DOHH2 (cell line): Measurements from ENCODE around the gene CCDC152.

ENCODE experiments used
- H3F3A ChIP-seq: fragments of 200-600 bp; sonication (generic), shearing (Covaris generic); 2 replicates; pipeline ENCODE4 v1.6.0; 2016; ENCODE audit warnings: antibody characterized with exemption, mild to moderate bottlenecking; ENCODE audit not compliant: control insufficient read depth, insufficient read depth
- H3K27ac ChIP-seq: fragments of 200-600 bp; sonication (generic); 2 replicates; pipeline ENCODE4 v1.5.1; 2014; ENCODE audit warnings: low read depth, mild to moderate bottlenecking, low read length, moderate library complexity
- H3K27me3 ChIP-seq: fragments of 200-600 bp; sonication (generic); 2 replicates; pipeline ENCODE4 v1.6.1; 2014; ENCODE audit warnings: mild to moderate bottlenecking, low read length, mixed read lengths; ENCODE audit not compliant: control insufficient read depth
- H3K36me3 ChIP-seq: fragments of 200-600 bp; sonication (generic); 2 replicates; pipeline ENCODE4 v1.6.1; 2014; ENCODE audit warnings: mild to moderate bottlenecking, low read length, moderate library complexity, mixed read lengths; ENCODE audit not compliant: control insufficient read depth
- H3K4me1 ChIP-seq: fragments of 200-600 bp; sonication (generic); 2 replicates; pipeline ENCODE4 v1.6.1; 2014; ENCODE audit warnings: mild to moderate bottlenecking, low read length, mixed read lengths; ENCODE audit not compliant: control insufficient read depth
- H3K4me2 ChIP-seq: fragments of 200-600 bp; sonication (generic); 2 replicates; pipeline ENCODE4 v1.6.0; 2014; ENCODE audit warnings: mild to moderate bottlenecking, low read length, moderate library complexity
- H3K4me3 ChIP-seq: fragments of 200-600 bp; sonication (generic); 2 replicates; pipeline ENCODE4 v1.5.1; 2014; ENCODE audit warnings: mild to moderate bottlenecking, low read length, mixed read lengths
- H3K79me2 ChIP-seq: fragments of 200-600 bp; sonication (generic); 2 replicates; pipeline ENCODE4 v1.6.1; 2014; ENCODE audit warnings: mild to moderate bottlenecking, low read length, mixed read lengths; ENCODE audit not compliant: control insufficient read depth
- H3K9me2 ChIP-seq: fragments of 200-600 bp; sonication (generic); replicated peaks from 2 replicates; pipeline ENCODE4 v1.6.1; 2014; ENCODE audit warnings: mild to moderate bottlenecking, low read length, mixed read lengths; ENCODE audit not compliant: control insufficient read depth
- H3K9me3 ChIP-seq: fragments of 200-600 bp; sonication (generic); 2 replicates; pipeline ENCODE4 v1.6.1; 2014; ENCODE audit warnings: antibody characterized with exemption, low read length, mixed read lengths; ENCODE audit not compliant: control insufficient read depth, insufficient read depth
- H4K20me1 ChIP-seq: fragments of 200-600 bp; sonication (generic); 2 replicates; pipeline ENCODE4 v1.6.0; 2014; ENCODE audit warnings: low read depth, mild to moderate bottlenecking, antibody characterized with exemption, low read length, moderate library complexity; ENCODE audit not compliant: control insufficient read depth, insufficient read depth
- EZH2phosphoT487 ChIP-seq: fragments of 200-600 bp; sonication (generic); IDR thresholded peaks from 2 replicates; pipeline ENCODE4 v1.6.1; 2017; ENCODE audit warnings: borderline replicate concordance, mild to moderate bottlenecking, antibody characterized with exemption, low read length, moderate library complexity, mixed read lengths
- TF ChIP-seq, protein P1 (sequence below): fragments of 200-600 bp; sonication (generic); IDR thresholded peaks from one replicate; pipeline ENCODE4 v1.5.1; 2014; ENCODE audit warnings: antibody characterized with exemption, mild to moderate bottlenecking, low read depth, low read length; ENCODE audit not compliant: poor library complexity, severe bottlenecking

CCDC152 gene

DNA sequence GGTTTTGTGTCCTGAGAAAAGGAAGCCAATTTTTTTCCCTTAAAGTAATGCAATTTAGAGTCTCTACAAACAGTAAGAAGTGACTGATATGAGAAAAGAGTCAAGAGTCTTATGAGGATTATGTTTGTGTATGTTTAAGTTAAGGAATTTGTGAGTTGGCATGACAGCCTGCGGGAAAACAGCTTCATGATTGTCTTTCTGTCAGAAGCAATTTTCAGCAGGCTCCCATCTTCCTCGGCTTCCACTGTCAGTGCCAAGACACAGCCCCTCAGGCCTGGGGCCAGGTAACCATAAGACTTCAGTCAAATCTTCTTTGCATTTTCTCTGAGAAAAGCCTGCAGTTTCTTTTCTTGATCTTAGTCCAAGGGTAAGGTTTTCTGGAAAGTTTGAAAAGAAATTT lies 72.1 kb downstream of the CCDC152 start:
- no peaks in the 10 kb centered on the region for H3K9me2 ChIP-seq
- TF ChIP-seq EZH2phosphoT487, result no peak
- TF ChIP-seq, protein P1, sequence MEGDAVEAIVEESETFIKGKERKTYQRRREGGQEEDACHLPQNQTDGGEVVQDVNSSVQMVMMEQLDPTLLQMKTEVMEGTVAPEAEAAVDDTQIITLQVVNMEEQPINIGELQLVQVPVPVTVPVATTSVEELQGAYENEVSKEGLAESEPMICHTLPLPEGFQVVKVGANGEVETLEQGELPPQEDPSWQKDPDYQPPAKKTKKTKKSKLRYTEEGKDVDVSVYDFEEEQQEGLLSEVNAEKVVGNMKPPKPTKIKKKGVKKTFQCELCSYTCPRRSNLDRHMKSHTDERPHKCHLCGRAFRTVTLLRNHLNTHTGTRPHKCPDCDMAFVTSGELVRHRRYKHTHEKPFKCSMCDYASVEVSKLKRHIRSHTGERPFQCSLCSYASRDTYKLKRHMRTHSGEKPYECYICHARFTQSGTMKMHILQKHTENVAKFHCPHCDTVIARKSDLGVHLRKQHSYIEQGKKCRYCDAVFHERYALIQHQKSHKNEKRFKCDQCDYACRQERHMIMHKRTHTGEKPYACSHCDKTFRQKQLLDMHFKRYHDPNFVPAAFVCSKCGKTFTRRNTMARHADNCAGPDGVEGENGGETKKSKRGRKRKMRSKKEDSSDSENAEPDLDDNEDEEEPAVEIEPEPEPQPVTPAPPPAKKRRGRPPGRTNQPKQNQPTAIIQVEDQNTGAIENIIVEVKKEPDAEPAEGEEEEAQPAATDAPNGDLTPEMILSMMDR, result no peak
- no peaks in the 10 kb centered on the region for H3K79me2 ChIP-seq
- H3K27me3 ChIP-seq, result no peaks in the 10 kb centered on the region
- H3K27ac ChIP-seq, result no peak overlapping the region
- no peaks in the 10 kb centered on the region for H3F3A ChIP-seq
- H3K4me3 ChIP-seq, result no peak overlapping the region
- no peaks in the 10 kb centered on the region for H4K20me1 ChIP-seq
- H3K9me3 ChIP-seq, result no peaks in the 10 kb centered on the region
- H3K4me2 ChIP-seq, result no peak overlapping the region
- H3K4me1 ChIP-seq, result no peaks in the 10 kb centered on the region
- no peaks in the 10 kb centered on the region for H3K36me3 ChIP-seq

DNA sequence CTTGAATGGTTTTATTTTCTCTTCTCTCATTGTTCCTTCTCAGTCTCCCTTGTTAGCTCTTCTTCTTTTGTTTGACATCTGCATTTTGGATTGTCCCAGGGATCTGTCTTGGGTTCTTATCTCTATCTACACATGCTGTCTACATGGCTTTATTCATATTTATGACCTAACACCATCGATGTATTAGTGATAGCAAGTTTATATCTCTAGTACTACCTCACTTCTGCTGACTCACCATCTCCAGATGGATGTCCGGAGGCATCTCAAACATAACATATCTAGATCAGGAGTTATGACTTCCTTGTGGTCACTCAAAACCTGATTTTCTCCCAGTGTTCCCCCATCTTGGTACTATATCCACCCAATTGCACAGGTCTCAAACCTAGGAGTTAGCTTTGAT lies 74.3 kb downstream of the CCDC152 start:
- Histone ChIP-seq H3K4me1 (no peaks in the 10 kb centered on the region), H3K4me2 (no peak overlapping the region), H3K79me2 (no peaks in the 10 kb centered on the region), H3K4me3 (no peak overlapping the region), H3K9me2 (no peaks in the 10 kb centered on the region), H3K27ac (no peak overlapping the region), H4K20me1 (no peaks in the 10 kb centered on the region), H3K9me3 (no peaks in the 10 kb centered on the region), H3K27me3 (no peaks in the 10 kb centered on the region), H3F3A (no peaks in the 10 kb centered on the region), H3K36me3 (no peaks in the 10 kb centered on the region)
- TF ChIP-seq, protein P1, result no peak
- TF ChIP-seq EZH2phosphoT487, result no peak

DNA sequence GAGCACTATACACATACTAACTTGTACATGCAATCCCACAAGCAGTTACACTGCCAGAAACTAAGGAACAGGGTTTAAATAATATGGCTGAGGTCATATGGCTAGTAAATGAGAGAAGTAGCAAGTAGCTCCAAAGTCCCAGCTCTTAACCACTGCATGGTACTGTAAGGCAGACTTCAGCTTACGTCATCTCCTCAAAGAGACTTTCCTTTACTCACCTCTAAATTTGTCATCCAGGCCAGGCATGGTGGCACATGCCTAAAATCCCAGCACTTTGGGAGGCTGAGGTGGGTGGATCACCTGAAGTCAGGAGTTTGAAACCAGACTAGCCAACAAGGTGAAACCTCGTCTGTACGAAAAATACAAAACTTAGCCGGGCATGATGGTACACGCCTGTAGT lies 75.4 kb downstream of the CCDC152 start:
- no peak overlapping the region for H3K4me2 ChIP-seq
- H3K27me3 ChIP-seq, result no peaks in the 10 kb centered on the region
- H3K4me1 ChIP-seq, result no peaks in the 10 kb centered on the region
- H3K9me2 ChIP-seq, result no peaks in the 10 kb centered on the region
- no peak overlapping the region for H3K27ac ChIP-seq
- no peaks in the 10 kb centered on the region for H3K79me2 ChIP-seq
- H3K36me3 ChIP-seq, result no peaks in the 10 kb centered on the region
- no peak overlapping the region for H3K4me3 ChIP-seq
- TF ChIP-seq, protein P1, result no peak
- TF ChIP-seq EZH2phosphoT487, result no peak
- no peaks in the 10 kb centered on the region for H3K9me3 ChIP-seq
- H3F3A ChIP-seq, result no peaks in the 10 kb centered on the region
- no peaks in the 10 kb centered on the region for H4K20me1 ChIP-seq
